Right lobe of liver (tissue), 6 donors: ENCODE measurements around the gene RPP25L. TPM values are rescaled to one million over a fixed set of nuclear protein-coding genes. Genes with fewer than 3 reads are reported as not detected.
A peak's percentile ranks its signal among the peaks of the same experiment; 100 is the strongest.

ENCODE experiments used
- ATAC-seq, 4 donors: fragments of 200-7000 bp; cut with Tn5 transposase; one replicate each; pipeline ENCODE4 v1.9.1; 2020; ENCODE audit warnings: mild to moderate bottlenecking in 4 of 4, moderate library complexity in 4 of 4
- DNase-seq, 3 donors: peaks; one replicate each; pipeline ENCODE4 v3.0.0-alpha.2; 2020
- H3K27ac ChIP-seq, 3 donors: fragments of 200-600 bp; one replicate each; pipeline ENCODE4 v1.8.0; 2022
- H3K27me3 ChIP-seq, 2 donors: fragments of 200-600 bp; one replicate each; pipeline ENCODE4 v1.8.0; 2022
- H3K36me3 ChIP-seq, 4 donors: fragments of 200-600 bp; sonication (generic) in 1 of 4; one replicate each; pipeline versions ENCODE4 v1.5.1 to v1.8.0; 2017 to 2022; ENCODE audit warnings: control low read depth in 1 of 4
- H3K4me1 ChIP-seq, 4 donors: fragments of 200-600 bp; sonication (generic) in 1 of 4; one replicate each; pipeline versions ENCODE4 v1.5.1 to v1.8.0; 2017 to 2022; ENCODE audit warnings: control low read depth in 1 of 4
- H3K4me3 ChIP-seq, 3 donors: fragments of 200-600 bp; one replicate each; pipeline ENCODE4 v1.8.0; 2022
- H3K9me3 ChIP-seq, 4 donors: fragments of 200-600 bp; sonication (generic) in 1 of 4; one replicate each; pipeline versions ENCODE4 v1.5.1 to v1.8.0; 2017 to 2022; ENCODE audit warnings: control low read depth in 1 of 4
- POLR2A ChIP-seq: fragments of 450-650 bp; IDR thresholded peaks from one replicate; pipeline ENCODE4 v1.6.1; 2017; ENCODE audit warnings: antibody characterized with exemption, mild to moderate bottlenecking
- WGBS: methylation state at CpG from one replicate; pipeline ENCODE4 v1.1.6; 2018; ENCODE audit warnings: low coverage, low lambda C conversion rate; ENCODE audit not compliant: insufficient coverage; ENCODE audit errors: missing lambda C conversion rate; 5-methylcytosine and 5-hydroxymethylcytosine counted together
- intact Hi-C, 2 donors: fragments of 100-400 bp; cut with DNase I; formaldehyde crosslinking; loops; one replicate each; pipeline versions ENCODE4 v1.11.2 to v1.14.1; 2022
- total RNA-seq, 6 experiments: library from RNA; depleted of rRNA in 2 of 6; stranded (reverse); fragments of >200 nt in 2 of 6; fragmentation: NEBNext Ultra II Directional in 3 of 6; extraction: Animal tissue kit (Norgen Biotek cat#: 25700) in 3 of 6; gene quantifications; one replicate each; pipeline versions ENCODE4 v1.1.0 to v1.2.4, GENCODE V29; 2016 to 2023
- TF ChIP-seq, protein P1 (sequence below), 4 donors: fragments of 200-600 bp in 3 of 4; fragments of 450-650 bp in 1 of 4; IDR thresholded peaks; one replicate each; pipeline versions ENCODE4 v1.5.1 to v1.8.0; 2016 to 2022; ENCODE audit warnings: antibody characterized with exemption in 4 of 4, mild to moderate bottlenecking in 2 of 4
- donor health status: DM: no; HTN: yes; CAD: no.
- donor health status: DM: no; HTN: no; CAD: no.
- donor health status: DM: no; HTN: no; CAD: no.
- donor health status: DM: no; HTN: yes; CAD: no.
- donor health status: DM: no; HTN: yes; CAD: no.

The RPP25L gene
- total RNA-seq, 6 experiments from 2014 or later = 15.2 to 29.1 (median 25.0) TPM

DNA sequence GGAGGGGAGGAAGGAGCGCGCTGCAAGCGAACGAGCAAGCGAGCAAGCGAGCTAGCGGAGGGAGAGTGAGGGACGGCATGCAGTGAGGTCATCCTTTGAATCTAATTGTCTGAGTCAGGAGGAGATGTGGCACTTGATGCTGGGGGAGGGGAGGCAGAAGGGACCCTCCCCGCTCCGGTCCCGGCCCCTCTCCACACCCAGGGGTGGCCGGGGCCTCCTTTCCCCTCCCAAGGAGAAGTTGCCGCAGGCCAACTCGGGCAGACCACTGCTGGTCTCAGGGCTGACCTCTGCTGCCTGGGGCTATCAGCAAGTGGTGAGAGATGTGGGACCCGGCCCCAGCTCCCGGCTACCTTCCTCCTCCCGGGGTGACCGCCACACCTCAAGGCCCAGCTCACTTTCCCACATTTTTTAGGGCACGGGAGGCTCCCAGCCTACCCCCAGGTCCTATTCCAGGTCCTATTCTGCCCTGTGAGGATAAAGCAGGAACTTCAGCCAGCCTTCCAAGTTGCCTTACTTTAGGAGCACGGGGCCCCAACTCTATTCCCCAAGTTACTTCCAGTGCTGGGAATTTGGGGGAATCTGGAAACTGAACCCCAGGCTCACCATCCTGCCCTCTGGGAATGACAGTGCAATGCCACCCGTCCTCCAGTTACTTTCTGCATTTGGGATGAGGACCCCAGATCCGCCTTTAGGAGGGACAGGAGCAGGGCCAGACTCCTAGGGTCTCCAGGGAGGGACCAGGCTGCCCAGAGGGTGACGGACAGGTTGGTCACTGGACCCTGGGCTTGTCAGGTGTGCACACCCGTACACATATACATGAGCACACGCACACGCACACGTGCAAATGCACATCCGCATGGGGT lies 33.4 kb downstream of the RPP25L start:
- intact Hi-C loops = no loop called here
- WGBS = 29% methylated on average over 8 of the region's 28 CpGs
- Histone ChIP-seq H3K27me3 (no peaks in the 10 kb centered on the region), H3K27ac (no peak overlapping the region), H3K4me3 (no peak overlapping the region), H3K36me3 (no peaks in the 10 kb centered on the region), H3K4me1 (peaks cover 0 to 3% (median 0%) of the 10 kb centered on the region in 4 donors), H3K9me3 (no peaks in the 10 kb centered on the region)
- no peak for DNase-seq
- TF ChIP-seq, protein P1, sequence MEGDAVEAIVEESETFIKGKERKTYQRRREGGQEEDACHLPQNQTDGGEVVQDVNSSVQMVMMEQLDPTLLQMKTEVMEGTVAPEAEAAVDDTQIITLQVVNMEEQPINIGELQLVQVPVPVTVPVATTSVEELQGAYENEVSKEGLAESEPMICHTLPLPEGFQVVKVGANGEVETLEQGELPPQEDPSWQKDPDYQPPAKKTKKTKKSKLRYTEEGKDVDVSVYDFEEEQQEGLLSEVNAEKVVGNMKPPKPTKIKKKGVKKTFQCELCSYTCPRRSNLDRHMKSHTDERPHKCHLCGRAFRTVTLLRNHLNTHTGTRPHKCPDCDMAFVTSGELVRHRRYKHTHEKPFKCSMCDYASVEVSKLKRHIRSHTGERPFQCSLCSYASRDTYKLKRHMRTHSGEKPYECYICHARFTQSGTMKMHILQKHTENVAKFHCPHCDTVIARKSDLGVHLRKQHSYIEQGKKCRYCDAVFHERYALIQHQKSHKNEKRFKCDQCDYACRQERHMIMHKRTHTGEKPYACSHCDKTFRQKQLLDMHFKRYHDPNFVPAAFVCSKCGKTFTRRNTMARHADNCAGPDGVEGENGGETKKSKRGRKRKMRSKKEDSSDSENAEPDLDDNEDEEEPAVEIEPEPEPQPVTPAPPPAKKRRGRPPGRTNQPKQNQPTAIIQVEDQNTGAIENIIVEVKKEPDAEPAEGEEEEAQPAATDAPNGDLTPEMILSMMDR (IDR thresholded peaks at IDR 0.05) = no peak
- ATAC-seq = peak in 2 of 4 donors; percentile 33 to 44

DNA sequence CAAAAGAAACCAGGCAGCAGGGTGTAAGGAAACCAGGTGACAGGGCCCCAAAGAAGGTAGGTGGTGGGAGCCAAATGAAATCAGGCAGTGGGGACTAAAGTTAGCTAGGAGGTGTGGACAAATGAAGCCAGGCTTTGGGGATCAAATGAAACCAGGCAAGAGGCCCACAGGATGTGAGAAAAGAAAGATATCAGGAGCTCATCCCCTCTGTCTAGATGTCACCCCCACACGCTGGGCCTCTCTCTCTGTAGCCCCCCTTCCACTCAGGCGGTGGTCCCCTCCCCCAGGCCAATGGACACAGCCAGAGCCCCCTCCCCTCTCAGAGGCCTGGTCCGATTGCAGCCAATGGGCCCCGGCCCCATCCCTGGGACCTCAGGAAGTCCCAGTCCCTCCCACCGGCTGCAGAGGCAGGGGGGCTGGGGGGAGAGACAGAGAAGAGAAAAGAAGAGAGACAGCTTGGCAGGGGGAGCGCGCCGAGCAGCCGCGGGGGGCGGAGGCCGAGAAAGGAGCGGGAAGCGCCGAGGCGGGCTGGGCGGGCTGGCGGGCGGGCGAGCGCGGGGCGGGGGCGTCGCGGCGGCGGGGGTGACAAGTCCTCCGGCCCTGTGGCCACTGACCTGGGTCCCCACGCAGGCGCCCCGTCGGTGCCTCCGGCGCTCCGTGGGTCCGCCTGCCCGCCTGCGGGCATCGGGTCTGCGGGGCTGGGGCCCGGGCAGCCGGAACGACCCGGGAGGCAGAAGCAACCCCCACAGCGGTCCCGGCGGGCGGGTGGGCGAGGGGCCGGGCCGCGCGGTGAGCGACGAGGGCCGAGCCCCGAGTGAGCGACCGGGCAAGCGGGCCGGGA lies 34.3 kb downstream of the RPP25L start:
- ATAC-seq = no peak
- no peak overlapping the region for H3K27ac ChIP-seq
- H3K9me3 ChIP-seq = no peaks in the 10 kb centered on the region
- intact Hi-C loops = no loop called here
- 25% methylated on average over 17 of the region's 62 CpGs for WGBS
- TF ChIP-seq POLR2A = no peak
- TF ChIP-seq, protein P1 (IDR thresholded peaks at IDR 0.05) = no peak
- no peak overlapping the region for H3K4me3 ChIP-seq
- no peak for DNase-seq
- H3K27me3 ChIP-seq = no peaks in the 10 kb centered on the region
- H3K36me3 ChIP-seq = no peaks in the 10 kb centered on the region
- no peaks in the 10 kb centered on the region for H3K4me1 ChIP-seq

DNA sequence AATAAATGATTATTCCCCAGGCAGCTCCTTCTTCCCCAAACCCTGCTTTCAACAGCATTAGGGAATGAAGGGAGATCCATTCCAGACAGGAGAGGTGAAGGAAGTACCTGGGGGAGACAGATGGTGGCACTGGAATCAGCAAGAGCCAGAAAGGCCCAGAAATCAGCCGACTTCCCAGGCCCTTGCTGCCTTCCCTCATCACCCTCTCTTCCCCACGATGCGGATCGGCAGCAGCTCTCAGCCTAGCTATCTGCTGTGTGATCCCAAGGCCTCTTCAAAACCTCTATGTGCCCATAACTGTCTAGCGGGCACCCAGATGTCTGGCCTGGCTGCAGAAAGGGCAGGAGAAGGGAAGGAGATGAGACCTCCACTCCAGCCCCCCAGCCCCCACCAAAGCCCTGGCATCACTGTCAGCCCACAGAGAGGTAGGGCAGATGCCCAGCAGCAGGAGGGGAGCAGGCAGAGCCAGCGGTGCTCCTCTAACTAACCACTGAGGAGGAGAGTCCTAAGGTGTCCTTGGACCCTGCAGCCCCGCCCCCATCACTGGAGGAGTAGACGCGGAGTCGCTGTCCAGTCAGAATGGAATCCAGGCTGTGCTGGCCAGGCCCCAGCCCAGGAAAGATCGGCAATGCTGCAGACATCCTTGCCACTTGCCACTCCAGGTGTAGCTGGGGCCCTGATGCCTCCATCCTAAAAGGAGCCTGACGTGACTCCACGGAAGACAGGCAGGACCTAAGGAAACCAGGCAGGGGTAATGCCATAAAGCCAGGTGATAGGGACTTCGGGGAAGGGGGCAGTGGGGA lies 35.1 kb downstream of the RPP25L start:
- H3K36me3 ChIP-seq = no peaks in the 10 kb centered on the region
- no peaks in the 10 kb centered on the region for H3K9me3 ChIP-seq
- H3K27ac ChIP-seq = no peak overlapping the region
- no peaks in the 10 kb centered on the region for H3K27me3 ChIP-seq
- intact Hi-C loops = no loop called here
- peaks cover 0 to 3% (median under 1%) of the 10 kb centered on the region in 4 donors for H3K4me1 ChIP-seq
- no peak for ATAC-seq
- no peak for DNase-seq
- TF ChIP-seq, protein P1 (IDR thresholded peaks at IDR 0.05) = no peak
- TF ChIP-seq POLR2A = no peak
- WGBS = 81% methylated on average over 8 of the region's 14 CpGs
- H3K4me3 ChIP-seq = no peak overlapping the region

DNA sequence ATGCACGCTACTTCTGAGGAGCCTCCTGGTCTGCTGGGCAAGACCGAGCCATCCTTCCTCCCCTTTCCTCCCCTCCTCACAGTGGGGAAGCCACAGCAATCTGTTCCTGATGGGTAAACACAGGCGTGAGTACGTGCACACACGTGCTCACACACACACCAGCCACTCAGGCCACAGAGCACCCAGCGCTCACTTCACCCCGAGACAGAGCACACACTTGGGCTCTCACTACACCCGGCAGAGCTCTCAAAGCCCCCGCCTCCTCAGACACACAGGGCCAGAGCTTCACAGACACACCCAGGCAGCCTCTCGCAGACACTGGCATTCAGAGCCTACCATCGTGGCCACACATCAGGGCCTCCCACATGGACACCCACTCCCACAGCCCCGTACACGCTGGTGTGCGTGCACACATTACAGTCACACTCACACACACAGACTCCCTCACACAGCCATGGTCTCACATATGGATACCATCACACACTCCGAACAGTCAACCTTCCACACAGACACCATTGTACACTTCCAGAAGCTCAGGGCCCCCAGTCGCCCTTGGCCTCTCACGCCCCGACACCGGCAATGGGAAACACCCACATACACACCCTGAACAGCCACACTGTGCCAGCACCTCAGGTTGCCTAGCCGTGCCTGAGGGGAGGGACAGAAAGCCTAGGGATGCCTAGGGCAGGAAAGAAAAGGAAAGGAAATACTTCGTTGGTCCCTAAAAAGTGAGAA lies 35.9 kb downstream of the RPP25L start:
- Histone ChIP-seq H3K4me3 (no peak overlapping the region), H3K36me3 (no peaks in the 10 kb centered on the region), H3K9me3 (no peaks in the 10 kb centered on the region), H3K27ac (no peak overlapping the region), H3K4me1 (peaks cover 0 to 3% (median 1%) of the 10 kb centered on the region in 4 donors), H3K27me3 (no peaks in the 10 kb centered on the region)
- WGBS = 72% methylated on average over 10 of the region's 21 CpGs
- TF ChIP-seq, protein P1 (IDR thresholded peaks at IDR 0.05) = no peak
- TF ChIP-seq POLR2A = no peak
- no peak for ATAC-seq
- intact Hi-C loops = no loop called here
- DNase-seq = no peak
